Lung microvascular endothelial cell (primary cell): ENCODE measurements around the gene COX7A2. TPM values are rescaled to one million over a fixed set of nuclear protein-coding genes. Genes with fewer than 3 reads are reported as not detected.
A peak's percentile ranks its signal among the peaks of the same experiment; 100 is the strongest.

ENCODE experiments used
- DNase-seq, 2 donors: peaks; one replicate each; pipeline versions ENCODE4 v3.0.0 to v3.0.0-alpha.2; 2010; ENCODE audit warnings: low read depth in 2 of 2
- total RNA-seq: library from RNA; depleted of rRNA; stranded (reverse); fragments of >200 nt; gene quantifications from 2 replicates; pipeline ENCODE4 v1.2.1, GENCODE V29; 2014

Gene COX7A2
- total RNA-seq, 1 donor from 2014 or later = 194 TPM

GRCh38 chr6:75220357-75220756 lies 23.2 kb downstream of the COX7A2 start:
- DNase-seq = peak; percentile 38 to 67

GRCh38 chr6:75219263-75219662 lies 24.3 kb downstream of the COX7A2 start:
- no peak for DNase-seq

DNA sequence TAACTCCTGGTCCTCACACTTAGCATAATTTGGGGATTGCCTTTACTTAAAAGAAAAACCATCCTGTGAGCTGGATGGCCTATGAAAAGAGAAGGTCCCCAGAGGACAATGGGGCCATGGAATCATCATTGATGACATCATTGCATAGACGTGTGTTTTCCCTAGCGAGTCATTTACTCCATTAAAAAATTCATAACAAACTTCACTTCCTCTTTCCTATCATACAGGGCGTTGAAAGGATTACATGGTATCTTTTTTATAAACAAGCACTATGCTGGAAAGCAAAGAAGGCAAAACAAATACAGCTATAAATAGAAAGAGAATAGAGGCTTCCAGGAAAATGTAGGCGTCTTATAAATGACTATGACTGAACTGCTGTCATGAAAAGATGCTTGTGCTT lies 26.4 kb downstream of the COX7A2 start:
- DNase-seq = peak; percentile 52 to 82

DNA sequence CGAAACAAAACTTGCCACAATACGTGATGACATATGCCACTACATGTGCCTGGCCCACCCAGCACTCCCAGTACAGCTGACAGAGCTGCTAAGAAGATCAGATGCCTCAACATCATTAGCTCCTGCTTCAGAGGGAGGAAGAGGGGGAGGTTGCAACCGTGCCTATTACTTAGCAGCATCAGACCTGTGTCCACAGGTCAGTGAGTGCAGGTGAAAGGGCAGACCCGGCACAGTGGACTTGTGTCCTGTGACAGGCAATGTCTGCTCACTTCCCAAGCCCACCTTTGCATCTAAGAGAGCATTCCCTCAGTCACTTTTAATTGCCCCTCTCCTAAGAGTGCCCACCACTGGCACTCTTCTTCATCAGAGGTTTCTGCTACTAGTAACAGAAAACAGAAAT lies 28.3 kb downstream of the COX7A2 start:
- DNase-seq = no peak

DNA sequence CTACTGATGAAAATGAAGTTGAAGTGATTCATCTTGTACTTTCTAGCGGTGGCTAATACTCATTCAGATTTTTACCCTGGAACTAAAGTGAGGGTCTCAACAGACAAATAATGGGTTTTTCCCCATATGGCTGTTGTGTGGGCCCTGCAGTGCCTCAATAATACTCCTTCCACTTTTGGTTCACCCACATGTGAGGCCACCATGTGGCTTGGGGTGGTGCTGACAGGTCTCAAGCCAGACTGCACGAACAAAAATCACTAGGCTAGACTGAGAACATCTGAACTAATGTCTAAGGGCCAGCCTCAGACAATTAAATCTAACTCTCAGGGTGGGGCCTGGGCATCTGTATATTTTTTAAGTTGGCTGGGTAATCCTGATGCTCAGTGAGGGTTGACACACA lies 29.9 kb downstream of the COX7A2 start:
- no peak for DNase-seq

DNA sequence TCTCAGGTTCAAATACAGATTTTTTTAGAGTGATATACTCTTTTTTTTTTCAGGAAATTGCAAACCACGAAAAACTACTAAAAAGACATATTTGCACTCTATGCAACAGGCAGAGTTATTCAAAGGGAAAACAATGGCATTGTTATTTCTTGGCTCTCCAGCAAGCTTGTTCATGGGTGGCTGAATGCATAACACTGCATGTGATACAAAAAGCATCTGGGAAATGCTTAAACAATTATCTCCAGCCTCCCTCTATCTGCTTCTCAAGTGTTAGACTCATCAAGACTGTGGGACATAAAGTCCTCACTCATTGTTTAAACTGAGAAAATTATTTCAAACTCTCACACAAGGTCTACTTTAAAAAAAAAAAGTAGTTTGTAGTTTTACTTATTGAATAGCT lies 30.5 kb downstream of the COX7A2 start:
- DNase-seq = peak in 1 of 2 donors; percentile 49

DNA sequence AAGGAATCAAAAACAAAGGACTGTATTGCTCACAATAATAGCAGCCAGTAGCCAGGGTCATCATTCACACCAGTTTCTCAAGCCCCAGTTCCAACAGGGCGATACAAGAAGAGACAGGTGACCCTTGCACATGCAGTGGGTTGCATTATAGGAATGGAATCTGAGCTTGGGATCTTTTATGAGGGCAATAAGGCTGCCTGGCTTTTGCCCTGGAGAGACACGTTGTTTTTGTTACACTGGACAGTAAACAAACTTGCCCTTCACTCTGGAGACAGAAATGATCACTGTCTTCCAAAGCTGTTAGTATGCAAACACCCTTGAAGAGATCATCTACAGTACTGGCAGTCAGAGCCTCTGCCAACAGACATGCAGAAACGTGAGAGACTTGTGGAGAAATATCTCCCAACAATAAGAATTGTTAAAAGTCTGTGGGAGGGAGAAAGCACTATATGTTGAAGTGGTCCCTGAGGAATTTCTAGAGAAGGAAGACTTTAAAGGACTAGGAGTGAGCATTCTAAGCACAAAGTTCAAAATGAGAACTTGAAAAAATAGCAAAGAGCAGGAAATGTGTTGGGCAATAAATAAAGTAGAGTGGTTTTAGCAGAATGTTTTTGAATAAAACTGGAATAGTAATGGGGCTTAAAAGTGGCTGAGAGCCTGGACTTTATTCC lies 31.5 kb downstream of the COX7A2 start:
- no peak for DNase-seq

DNA sequence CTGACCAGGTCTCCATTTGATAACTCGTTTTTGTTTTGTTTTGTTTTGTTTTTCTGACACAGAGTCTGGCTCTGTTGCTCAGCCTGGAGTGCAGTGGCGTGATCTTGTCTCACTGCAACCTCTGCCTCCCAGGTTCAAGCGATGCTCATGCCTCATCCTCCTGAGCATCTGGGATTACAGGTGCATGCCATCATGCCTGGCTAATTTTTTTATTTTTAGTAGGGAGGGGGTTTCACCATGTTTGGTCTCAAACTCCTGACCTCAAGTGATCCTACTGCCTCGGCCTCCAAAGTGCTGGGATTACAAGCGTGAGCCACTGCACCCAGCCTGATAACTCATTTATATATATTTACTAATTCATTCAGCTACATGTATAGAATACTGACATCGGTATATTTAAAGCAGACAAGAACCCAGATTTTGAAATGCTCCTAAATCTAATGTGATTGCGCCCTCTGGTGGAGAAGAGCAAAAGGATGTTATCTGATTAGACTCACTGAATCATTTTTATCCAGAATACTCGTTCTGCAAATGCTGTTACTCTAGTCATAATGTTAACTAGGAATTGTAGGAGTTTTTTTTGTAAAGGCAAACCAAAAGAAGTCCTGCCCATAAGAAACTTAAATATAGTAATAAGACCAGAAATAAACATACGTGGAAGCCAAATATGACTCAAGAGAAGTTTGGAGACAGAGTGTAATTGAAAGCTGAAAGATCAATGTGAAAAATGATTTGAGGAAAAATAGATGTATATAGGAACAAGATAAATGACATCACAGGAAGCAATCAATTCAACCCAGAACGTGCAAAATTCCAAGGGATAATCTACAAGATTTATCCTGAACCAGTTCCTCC lies 32.5 kb downstream of the COX7A2 start:
- DNase-seq = peak; percentile 72 to 83

DNA sequence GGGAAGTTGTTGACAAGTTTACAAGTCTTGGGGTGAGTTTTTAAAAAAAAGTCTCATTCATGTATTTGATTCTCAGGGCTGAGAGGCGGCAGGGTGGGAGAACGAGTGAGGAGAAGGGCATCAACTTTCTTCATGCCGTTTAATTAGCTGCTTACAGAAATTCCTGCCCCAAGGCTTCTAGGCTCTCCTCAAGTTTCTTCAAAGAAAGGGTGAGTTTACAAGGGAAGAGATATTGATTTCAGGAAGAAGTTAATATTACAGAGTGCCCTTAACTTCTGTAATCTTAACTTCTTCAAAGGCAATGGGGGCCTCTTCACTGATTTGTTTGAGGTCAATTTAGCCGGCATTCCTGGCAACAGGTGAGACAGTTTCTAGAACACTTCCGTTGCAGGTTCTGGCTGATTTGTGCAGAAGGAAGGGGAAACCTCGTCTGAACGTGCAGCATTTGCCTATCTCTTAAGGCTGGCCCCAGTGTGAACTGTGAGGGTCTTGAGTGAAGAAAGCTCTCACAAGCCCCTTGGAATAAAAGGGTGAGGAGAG lies 34.3 kb downstream of the COX7A2 start:
- no peak for DNase-seq

DNA sequence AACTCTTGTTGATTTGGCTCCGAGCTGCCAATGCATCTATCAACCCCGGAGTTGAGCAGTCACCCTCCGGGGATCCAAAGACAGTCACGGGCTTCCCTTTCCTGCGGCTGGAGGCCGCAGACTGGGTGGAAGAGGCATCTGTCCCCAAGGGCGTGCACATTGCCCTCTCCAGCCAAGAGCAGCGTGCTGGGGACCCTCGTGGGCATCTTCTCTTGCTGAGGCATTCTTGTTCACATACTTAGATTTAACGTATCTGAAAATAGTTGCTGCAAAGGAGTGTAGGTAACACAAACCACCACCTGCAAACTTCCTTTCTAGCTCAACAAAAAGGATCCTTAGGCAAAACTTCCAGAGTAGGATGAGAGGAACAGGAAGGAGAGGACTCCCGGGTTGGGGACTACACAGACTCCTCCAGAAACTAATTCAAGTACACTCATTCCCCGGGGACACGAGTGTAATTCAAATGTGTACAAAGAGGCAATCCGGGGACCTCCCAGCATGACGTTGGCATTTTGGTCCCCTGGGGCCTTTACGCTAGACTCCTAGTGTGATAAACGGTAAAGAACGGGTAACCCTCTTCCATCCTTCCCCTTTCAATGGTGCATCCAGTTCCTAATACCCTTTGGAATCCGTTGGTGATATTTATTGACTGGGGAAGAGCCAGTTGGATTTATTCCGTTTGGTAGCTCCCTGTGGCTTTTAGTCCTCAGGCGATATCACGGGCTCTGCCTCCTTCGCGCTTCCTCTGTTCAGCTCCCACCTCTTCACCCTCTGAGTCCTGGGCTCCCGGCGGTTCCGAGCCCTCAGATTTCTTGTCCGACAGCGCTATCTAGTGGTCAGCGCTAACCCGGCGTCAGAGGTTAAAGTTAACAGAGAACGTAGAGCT lies 35.1 kb downstream of the COX7A2 start:
- DNase-seq = peak; percentile 77 to 80

DNA sequence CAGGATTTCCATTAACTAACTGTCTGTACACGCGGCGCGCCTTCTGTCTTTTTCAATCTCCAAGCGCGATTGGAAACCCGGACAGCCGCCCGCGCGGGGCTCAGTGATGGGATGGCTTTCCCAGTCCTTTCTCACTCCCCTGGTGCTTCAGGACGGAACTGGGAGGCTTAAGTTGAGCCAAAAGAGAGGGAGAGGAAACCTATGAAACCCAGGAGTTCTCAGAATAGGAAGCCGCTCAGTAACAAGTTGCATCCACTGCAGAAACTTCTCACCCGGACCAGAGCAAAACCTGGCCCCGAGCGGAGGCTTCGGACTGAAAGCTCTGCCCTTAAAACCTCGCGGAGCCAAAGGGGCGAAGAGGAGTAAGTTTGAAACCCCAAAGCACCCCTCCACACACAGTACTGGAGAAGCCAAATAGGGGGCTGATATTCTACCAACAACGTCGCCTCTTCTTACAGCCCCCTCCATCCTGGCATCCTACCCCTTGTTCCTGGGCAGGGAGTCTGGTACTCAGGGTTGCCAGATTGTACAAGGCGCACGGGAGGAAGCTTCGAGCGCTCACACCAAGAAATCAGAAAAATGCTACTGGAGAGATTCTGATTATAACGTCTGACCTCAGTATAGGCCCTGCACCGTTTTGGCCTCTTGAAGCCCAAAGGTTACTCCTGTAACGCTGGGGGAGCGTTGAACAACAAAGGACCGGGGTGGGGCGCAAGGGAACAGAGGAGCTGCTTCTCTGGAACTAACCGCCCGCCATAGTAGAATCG lies 36.8 kb downstream of the COX7A2 start:
- peak in 1 of 2 donors; percentile 3 for DNase-seq

DNA sequence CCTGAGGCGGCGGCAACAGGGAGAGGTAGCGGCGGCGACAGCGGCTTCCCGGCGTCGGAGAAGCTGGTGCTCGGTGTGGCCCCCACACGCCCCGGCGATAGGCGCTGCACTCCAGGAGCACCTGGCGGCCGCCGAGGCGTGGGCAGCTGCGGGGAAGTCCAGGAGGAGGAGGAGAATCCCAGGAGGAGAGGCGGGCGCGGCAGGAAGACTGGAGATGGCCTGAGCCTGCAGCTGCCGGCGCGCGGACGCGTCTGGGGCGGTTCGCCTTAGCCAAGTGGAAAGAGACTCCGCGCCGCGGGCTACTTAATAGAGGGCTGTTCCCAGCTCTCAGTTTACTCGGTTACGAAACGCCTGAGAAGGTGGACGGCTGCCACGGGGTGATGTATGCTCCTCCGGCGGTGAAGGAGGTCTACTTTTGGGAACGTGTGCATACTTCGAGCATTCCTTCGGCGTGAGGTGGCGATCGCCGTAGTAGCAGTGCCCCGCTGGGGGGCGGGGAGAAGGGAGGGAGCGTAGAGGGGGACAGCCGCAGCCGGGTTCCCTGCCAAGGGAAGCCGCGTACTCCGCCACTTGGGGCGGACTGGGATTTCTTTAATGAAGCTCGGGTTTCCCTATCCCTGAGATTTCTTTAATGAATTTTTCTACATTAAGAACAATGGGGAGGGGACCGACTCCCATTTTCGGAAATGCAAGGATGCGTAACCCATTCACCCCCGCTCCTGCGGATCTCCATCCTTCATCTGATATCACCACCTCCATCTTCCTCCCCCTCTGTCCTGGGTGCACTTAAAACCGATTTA lies 37.6 kb downstream of the COX7A2 start, which contains the start of gene COL12A1:
COL12A1 (minus strand) TSS at position 278 of the 800 bp plus-strand sequence. CDS start 3,261 bp downstream, outside the sequence.
- DNase-seq = peak; percentile 31 to 64

- peak in 1 of 2 donors; percentile 23 for DNase-seq
Measured at GRCh38 chr6:75204959-75205775, 38.4 kb downstream of the COX7A2 start.

DNA sequence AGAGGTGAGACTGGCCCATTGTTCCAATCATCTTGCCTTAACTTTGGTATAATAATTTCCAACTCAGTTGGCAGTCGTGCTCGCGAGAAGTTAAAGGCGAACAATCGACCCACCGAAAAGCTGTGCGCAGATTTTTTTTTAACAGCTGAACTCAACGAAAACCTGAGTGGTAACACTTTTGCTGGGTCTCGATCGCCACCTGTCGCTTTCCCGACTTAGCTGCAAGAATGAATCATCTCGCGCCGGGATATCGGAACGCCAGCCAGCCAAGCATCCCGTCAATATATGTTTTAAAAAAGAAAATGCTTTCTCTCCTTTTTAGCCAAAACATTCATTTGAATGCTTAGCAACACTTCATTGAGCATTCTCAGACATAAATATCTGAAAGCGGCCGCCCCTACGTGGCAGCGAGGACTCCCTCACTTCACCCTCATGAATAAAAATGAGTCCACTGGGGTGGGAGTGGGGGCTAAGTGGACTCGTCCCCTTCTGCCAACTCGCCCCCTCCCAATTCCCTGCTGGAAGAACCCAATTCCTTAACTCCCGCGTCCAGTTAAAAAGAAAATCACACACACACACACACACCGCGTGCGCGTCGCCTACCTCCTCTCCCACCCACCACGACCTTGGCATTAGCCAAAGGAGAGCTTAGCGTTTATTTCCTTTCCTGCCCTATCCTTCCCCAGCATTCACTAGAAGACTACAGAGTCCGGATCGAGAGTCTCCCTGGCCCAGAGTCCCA lies 39.2 kb downstream of the COX7A2 start:
- peak; percentile 85 to 91 for DNase-seq

- DNase-seq = no peak
Measured at GRCh38 chr6:75203721-75204120, 39.9 kb downstream of the COX7A2 start.

- DNase-seq = no peak
Measured at GRCh38 chr6:75202676-75203131, 40.9 kb downstream of the COX7A2 start.

DNA sequence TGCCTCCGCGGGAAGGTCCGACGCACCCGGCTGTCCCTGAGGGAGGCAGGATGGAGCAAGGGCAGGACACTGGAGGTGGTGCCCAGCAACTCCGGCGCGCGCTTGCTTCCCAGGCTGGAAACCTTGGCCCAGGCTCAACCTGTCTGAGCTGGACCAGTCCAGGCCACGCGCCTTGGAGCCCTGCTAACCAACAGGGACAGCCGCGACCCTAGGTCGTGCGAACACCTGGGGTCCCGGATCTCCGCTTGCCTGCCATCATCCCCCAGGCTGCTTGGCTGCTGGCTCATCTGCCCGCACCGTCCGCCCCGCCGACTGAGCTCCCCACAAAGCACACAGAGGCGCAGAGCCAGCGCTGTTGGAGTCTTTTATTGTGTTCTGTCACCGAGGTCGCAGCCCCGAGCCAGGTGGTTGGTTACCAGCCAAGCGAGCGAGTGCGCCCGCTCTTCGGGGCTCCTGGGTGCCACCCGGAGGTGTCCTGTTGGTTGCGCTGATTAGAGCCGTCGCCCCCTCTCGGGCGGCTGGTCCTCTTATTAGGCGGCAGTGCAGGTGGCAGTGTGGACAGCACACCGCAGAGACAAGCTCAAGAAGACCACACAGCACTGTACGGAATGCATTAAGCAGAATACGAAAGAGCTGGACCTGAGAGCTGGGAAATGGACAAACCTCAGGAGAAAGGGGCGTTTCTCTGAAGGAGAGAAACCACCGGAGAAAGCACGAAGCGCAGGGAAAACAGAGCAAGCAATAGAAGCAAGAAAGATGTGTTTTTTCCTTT lies 41.5 kb downstream of the COX7A2 start:
- peak; percentile 2 to 46 for DNase-seq
